Hematopoietic multipotent progenitor cell treated with erythropoietin and hydrocortisone succinate and interleukin-3 and kit ligand, for 4 days (in vitro differentiated cells): ENCODE results near the gene SPATA46.

Source experiments
- DNase-seq: peaks from one replicate; pipeline ENCODE4 v3.0.0-alpha.2; 2015

The SPATA46 gene

GRCh38 chr1:162351246-162351842 is 25.3 kb downstream of the SPATA46 start:
- peak; percentile 30 for DNase-seq

- peak; percentile 39 for DNase-seq
These were observed 26.9 kb downstream of the SPATA46 start for GRCh38 chr1:162349635-162350330.

- no peak for DNase-seq
These were observed 29.4 kb downstream of the SPATA46 start for GRCh38 chr1:162347281-162347680.

DNA sequence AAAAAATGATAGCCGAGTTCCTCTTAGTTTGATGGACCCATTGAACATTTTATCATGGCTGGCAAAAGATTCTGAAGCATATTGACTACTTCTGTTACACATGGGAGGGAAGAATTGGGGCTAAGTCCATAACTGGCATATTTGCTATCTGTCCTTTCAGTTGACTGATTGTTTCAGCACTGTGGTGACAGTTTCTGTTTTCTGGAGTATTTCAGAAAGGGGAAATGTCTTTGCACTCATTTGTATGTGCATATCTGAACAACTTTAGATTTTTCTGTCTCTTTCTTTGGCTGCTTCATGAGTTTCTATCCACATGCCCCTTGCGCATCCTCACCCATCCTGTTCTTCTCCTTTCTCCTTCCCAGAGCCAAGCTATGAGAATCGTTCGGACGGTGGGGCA is 33.2 kb downstream of the SPATA46 start:
- no peak for DNase-seq

GRCh38 chr1:162342452-162342983 is 34.1 kb downstream of the SPATA46 start:
- no peak for DNase-seq

- no peak for DNase-seq
These were observed 39.9 kb downstream of the SPATA46 start for GRCh38 chr1:162336621-162337285.

- no peak for DNase-seq
These were observed 41.5 kb downstream of the SPATA46 start for GRCh38 chr1:162335126-162335525.

GRCh38 chr1:162333991-162334390 is 42.7 kb downstream of the SPATA46 start:
- DNase-seq = no peak

DNA sequence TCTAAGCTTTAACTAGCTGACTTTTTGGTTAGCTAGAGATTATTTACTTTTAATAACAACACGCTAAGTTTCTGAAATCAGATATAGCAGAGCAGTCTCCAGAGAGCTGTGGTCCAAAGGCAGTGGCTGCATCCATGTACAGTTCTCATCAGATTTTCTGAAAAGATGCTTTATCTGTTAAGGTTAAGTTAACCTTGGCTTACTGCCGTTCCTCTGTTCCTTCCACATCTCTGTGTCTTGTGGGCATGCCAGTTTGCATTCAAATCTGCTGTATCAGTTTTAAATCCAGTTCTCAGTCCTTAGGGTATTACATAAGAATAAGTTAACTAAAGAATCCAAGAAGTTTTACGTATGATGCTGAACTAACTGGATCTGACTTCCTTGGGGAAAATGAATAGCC is 46.8 kb downstream of the SPATA46 start:
- no peak for DNase-seq

DNA sequence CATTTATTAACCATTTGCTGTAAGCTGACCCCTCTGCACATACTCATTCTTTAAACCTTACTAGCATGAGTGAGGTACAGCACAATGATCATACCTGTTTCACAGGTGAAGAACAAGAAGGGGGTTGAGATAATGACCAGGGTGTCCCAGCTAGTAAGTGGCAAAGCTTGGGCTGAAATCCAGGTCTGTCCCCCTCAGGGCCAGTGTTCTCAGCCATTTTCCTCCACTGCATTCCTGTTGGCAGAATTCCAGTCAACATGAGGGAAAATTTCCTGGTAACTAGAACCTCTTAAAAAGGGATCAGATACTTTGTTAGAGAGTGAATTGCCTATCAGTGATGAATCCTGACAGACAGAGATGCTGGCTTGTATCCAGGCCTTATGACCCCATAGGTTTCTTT is 48.1 kb downstream of the SPATA46 start:
- no peak for DNase-seq

GRCh38 chr1:162327788-162328165 is 48.9 kb downstream of the SPATA46 start:
- no peak for DNase-seq

DNA sequence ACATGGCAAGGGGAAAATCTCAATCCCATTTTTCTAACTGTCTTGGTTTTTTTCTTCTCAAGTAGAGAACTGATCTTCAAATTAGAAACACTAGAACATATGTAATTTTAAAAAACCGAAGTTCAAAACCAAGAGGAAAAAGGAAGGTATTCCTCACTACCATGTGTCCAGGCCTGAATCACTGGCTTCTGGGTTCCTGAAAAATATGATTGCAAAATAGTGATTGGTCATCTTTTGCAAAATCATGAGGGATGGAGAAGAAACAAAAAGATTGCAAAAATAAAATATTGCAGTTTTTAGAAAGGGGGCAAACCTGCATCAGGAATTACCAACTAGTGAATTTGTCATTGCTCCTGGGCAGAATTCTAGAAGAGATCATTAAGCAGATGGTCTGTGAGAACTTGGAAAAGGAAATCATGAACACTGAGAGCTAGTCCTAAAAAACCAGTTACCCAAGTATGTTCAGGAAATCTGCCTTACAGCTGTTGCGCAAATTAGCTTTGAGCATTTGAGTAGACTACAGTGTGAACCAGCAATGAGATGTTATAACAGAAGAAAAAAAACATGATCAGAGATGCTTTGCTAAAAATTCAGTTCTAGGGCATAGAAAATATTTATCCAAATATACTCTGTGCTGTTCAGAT is 49.4 kb downstream of the SPATA46 start:
- DNase-seq = no peak

GRCh38 chr1:162326559-162326958 is 50.1 kb downstream of the SPATA46 start:
- DNase-seq = no peak

DNA sequence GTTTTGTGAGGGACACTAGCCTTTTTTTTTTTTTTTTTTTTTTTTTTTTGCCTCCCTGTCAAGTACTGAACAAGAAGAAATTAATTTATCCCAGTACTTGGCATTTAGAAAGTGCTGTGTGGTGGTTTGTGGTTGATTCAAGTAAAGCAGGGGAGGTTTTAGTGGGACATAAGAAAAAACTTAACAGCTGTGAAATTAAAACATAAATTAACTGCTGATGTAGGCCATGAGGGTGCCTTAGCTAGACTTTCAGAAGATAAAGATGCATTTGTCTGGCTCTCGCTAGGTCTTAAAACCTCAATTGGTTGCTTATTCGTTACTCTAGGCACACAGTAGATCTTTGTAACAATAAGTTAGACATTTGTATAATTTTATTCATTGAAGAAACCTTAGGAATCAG is 52.3 kb downstream of the SPATA46 start:
- DNase-seq = no peak
